GM12878 (cell line): Measurements from ENCODE around the gene ARL5A. TPM values are rescaled to one million over a fixed set of nuclear protein-coding genes. Genes with fewer than 3 reads are reported as not detected.

Experiments
- ATAC-seq: fragments of 200-7000 bp; cut with Tn5 transposase; 3 replicates; pipeline ENCODE4 v1.9.1; 2020; ENCODE audit warnings: mild to moderate bottlenecking, moderate library complexity
- BruUV-seq: library from RNA; stranded (reverse); fragments of 400-500 nt; replicated peaks from 2 replicates; lab custom pipeline; 2021; lab: Mats Ljungman, UMichigan
- CTCF ChIA-PET: fragments of 300-600 bp; sonication (Branson Sonifier 250); formaldehyde crosslinking; extraction: SDS; loops from one replicate; lab custom pipeline; 2021; ENCODE audit warnings: inconsistent platforms; lab: Yijun Ruan, JAX
- POLR2A ChIA-PET: fragments of 350-600 bp; formaldehyde crosslinking; extraction: SDS; loops from one replicate; lab custom pipeline; 2021; ENCODE audit warnings: inconsistent platforms; lab: Charles Lee
- RAD21 ChIA-PET: fragments of 300-600 bp; sonication (Branson Sonifier 250); formaldehyde crosslinking; loops from one replicate; lab custom pipeline; 2023; ENCODE audit warnings: antibody characterized with exemption; ENCODE audit not compliant: unreplicated experiment; lab: Charles Lee
- SMC1A ChIA-PET: fragments of 300-600 bp; sonication (Branson Sonifier 250); formaldehyde crosslinking; loops from one replicate; lab custom pipeline; 2023; ENCODE audit not compliant: unreplicated experiment, uncharacterized antibody; lab: Charles Lee
- DNase-seq: peaks from one replicate; pipeline ENCODE4 v3.0.0-alpha.2; 2011; ENCODE audit warnings: low read depth, low spot score
- FAIRE-seq: peaks from 3 replicates; lab custom pipeline; 2011; peaks lifted over from hg19 to GRCh38; lab: Jason Lieb, UNC
- H2AFZ ChIP-seq: 2 replicates; pipeline ENCODE4 v1.6.0; 2011; ENCODE audit warnings: low read depth, low read length, control low read depth; ENCODE audit not compliant: control insufficient read depth
- H3K27ac ChIP-seq: 2 replicates; pipeline ENCODE4 v1.5.1; 2011; ENCODE audit warnings: control low read depth; ENCODE audit not compliant: control insufficient read depth, insufficient read depth
- H3K27me3 ChIP-seq, 2 experiments: replicated peaks in 1 of 2; 2 replicates each; pipeline versions ENCODE4 v1.6.0 to v1.6.1; 2011; ENCODE audit warnings: low read length in 1 of 2; ENCODE audit not compliant: control insufficient read depth in 2 of 2, insufficient read depth in 2 of 2
- H3K36me3 ChIP-seq, 2 experiments: 2 replicates each; pipeline ENCODE4 v1.5.1; 2011; ENCODE audit warnings: low read length in 1 of 2; ENCODE audit not compliant: control insufficient read depth in 2 of 2, insufficient read depth in 2 of 2
- H3K4me1 ChIP-seq: 2 replicates; pipeline ENCODE4 v1.6.1; 2011; ENCODE audit warnings: mild to moderate bottlenecking, low read length, moderate library complexity, mixed read lengths; ENCODE audit not compliant: control insufficient read depth, insufficient read depth
- H3K4me2 ChIP-seq: 2 replicates; pipeline ENCODE4 v1.6.0; 2011; ENCODE audit warnings: control low read depth; ENCODE audit not compliant: control insufficient read depth, insufficient read depth
- H3K4me3 ChIP-seq: fragments of 200-600 bp; sonication (generic); 2 replicates; pipeline ENCODE4 v1.5.1; 2016
- H3K79me2 ChIP-seq: 2 replicates; pipeline ENCODE4 v1.6.0; 2011; ENCODE audit warnings: low read length; ENCODE audit not compliant: control insufficient read depth, insufficient read depth
- H3K9ac ChIP-seq: 2 replicates; pipeline ENCODE4 v1.8.0; 2011; ENCODE audit warnings: low read length, control low read depth, mixed read lengths; ENCODE audit not compliant: control insufficient read depth, insufficient read depth
- H3K9me3 ChIP-seq: replicated peaks from 3 replicates; pipeline ENCODE4 v1.5.1; 2011; ENCODE audit warnings: mild to moderate bottlenecking, low read length; ENCODE audit not compliant: control insufficient read depth, insufficient read depth
- H4K20me1 ChIP-seq: 2 replicates; pipeline ENCODE4 v1.6.0; 2011; ENCODE audit not compliant: control insufficient read depth, insufficient read depth
- ATF2 ChIP-seq: IDR thresholded peaks from 2 replicates; pipeline ENCODE4 v1.6.1; 2012; ENCODE audit warnings: low read length, inconsistent platforms
- BMI1 ChIP-seq: fragments of 450-650 bp; IDR thresholded peaks from 2 replicates; pipeline ENCODE4 v1.6.1; 2016; ENCODE audit warnings: mild to moderate bottlenecking, moderate library complexity, borderline replicate concordance
- CEBPB ChIP-seq, 2 experiments: fragments of 150-350 bp in 1 of 2; IDR thresholded peaks; 2 replicates each; pipeline ENCODE4 v1.6.1; 2012 to 2014; ENCODE audit warnings: low read depth in 2 of 2, low read length in 2 of 2, borderline replicate concordance in 1 of 2, inconsistent platforms in 1 of 2
- EED ChIP-seq: sonication (generic); IDR thresholded peaks from 2 replicates; pipeline ENCODE4 v1.6.1; 2016; ENCODE audit warnings: antibody characterized with exemption, low read depth
- MTA3 ChIP-seq: IDR thresholded peaks from 2 replicates; pipeline ENCODE4 v1.6.1; 2012; ENCODE audit warnings: low read length, inconsistent platforms, borderline replicate concordance
- RELB ChIP-seq: fragments of 450-650 bp; IDR thresholded peaks from 2 replicates; pipeline ENCODE4 v1.6.1; 2017; ENCODE audit warnings: low read depth, mild to moderate bottlenecking, moderate library complexity
- SREBF1 ChIP-seq: IDR thresholded peaks from 2 replicates; pipeline ENCODE4 v1.6.1; 2012; ENCODE audit warnings: mild to moderate bottlenecking, low read length
- ZBTB11 ChIP-seq: fragments of 450-650 bp; formaldehyde crosslinking; IDR thresholded peaks from 2 replicates; pipeline ENCODE4 v1.5.0; 2022; ENCODE audit warnings: mild to moderate bottlenecking, missing genetic modification characterization
- ZBTB40 ChIP-seq: fragments of 450-650 bp; IDR thresholded peaks from 2 replicates; pipeline ENCODE4 v1.6.1; 2016; ENCODE audit warnings: mild to moderate bottlenecking, moderate library complexity, borderline replicate concordance
- ZNF207 ChIP-seq: fragments of 450-650 bp; IDR thresholded peaks from 2 replicates; pipeline ENCODE4 v1.6.1; 2014; ENCODE audit warnings: antibody characterized with exemption, mild to moderate bottlenecking, borderline replicate concordance
- whole genome bisulfite sequencing: methylation state at CpG from one replicate; pipeline ENCODE4 v1.1.6; 2016; ENCODE audit warnings: low lambda C conversion rate; ENCODE audit not compliant: insufficient replicate concordance, insufficient coverage; ENCODE audit errors: missing lambda C conversion rate; 5-methylcytosine and 5-hydroxymethylcytosine counted together
- in situ Hi-C: fragments of 300-500 bp; cut with MboI; formaldehyde crosslinking; loops from 9 replicates; pipeline ENCODE4 v1.14.3; 2018; ENCODE audit warnings: mixed read lengths
- intact Hi-C: fragments of 100-400 bp; cut with micrococcal nuclease; formaldehyde crosslinking; loops from one replicate; pipeline ENCODE4 v1.14.2; 2022; ENCODE audit not compliant: unreplicated experiment
- polyA plus RNA-seq, 11 experiments: library from polyadenylated mRNA; depleted of rRNA in 4 of 11; unstranded in 6 of 11; stranded (reverse) in 5 of 11; fragments of >200 nt; fragmentation: Nextera tagmentation in 4 of 11; fragmentation: Illumina TruSeq in 1 of 11; extraction: Ambion mirVana in 4 of 11; extraction: Trizol in 1 of 11; gene quantifications; 1 replicate in 1 of 11; 2 replicates in 10 of 11; pipeline versions ENCODE4 v1.2.1 to v1.2.3, GENCODE V29; 2011 to 2016; ENCODE audit warnings: inconsistent platforms in 2 of 11, missing spikeins in 2 of 11, low read depth in 1 of 11
- total RNA-seq, 4 experiments: library from RNA; depleted of rRNA in 3 of 4; stranded (reverse); fragments of >200 nt in 3 of 4; fragmentation: Illumina TruSeq in 1 of 4; extraction: Trizol in 1 of 4; gene quantifications; 2 replicates each; pipeline versions ENCODE4 v1.2.1 to v1.2.3, GENCODE V29; 2013 to 2021

Gene ARL5A
- total and polyA plus RNA-seq, 10 of the 15 experiments (the other 5 are each of a cell fraction or from before 2014, with no cell fraction given) = 9.4 to 52.9 (median 32.0) TPM

- TF ChIP-seq ZBTB11 (no peak), SREBF1 (no peak), MTA3 (no peak), EED (no peak)
Observed at GRCh38 chr2:151830961-151831360, 2.7 kb upstream of the ARL5A start (continued).

- SMC1A ChIA-PET = interaction anchor here (0.5 to 1.7 kb wide), 3 partner anchors 11 to 38 kb away, joined by 3 to 7 read pairs (median 3); no protein-coding TSS in a partner anchor
- Histone ChIP-seq H2AFZ (peak overlapping the region; percentile 95), H3K4me1 (peaks cover 14% of the 10 kb centered on the region; the same call in 1 of the 2 replicates), H3K4me2 (peak overlapping the region; percentile 48), H3K36me3 (no peaks in the 10 kb centered on the region), H3K79me2 (peaks cover 43% of the 10 kb centered on the region), H3K9ac (peak overlapping the region; percentile 42), H3K9me3 (no peaks in the 10 kb centered on the region), H3K27ac (peak overlapping the region; percentile 64), H3K4me3 (peak overlapping the region; percentile 49; the same call in 1 of the 2 replicates), H4K20me1 (no peaks in the 10 kb centered on the region; the same call in 1 of the 2 replicates), H3K27me3 (no peaks in the 10 kb centered on the region)
- CTCF ChIA-PET = interaction anchor here (0.7 to 1.6 kb wide), 3 partner anchors 9 to 212 kb away, joined by 3 to 5 read pairs (median 3); no protein-coding TSS in a partner anchor
- in situ Hi-C loops = no loop called here
- RAD21 ChIA-PET = interaction anchor here (1.1 kb wide), 2 partner anchors 51 to 57 kb away, joined by 3 to 4 read pairs; no protein-coding TSS in a partner anchor
- POLR2A ChIA-PET = interaction anchor here (0.9 to 1.3 kb wide), 5 partner anchors 8 to 391 kb away, joined by 3 to 7 read pairs (median 4); no protein-coding TSS in a partner anchor
- intact Hi-C loops = loop anchor here (10.0 kb wide), 1 partner anchor 336 kb away; no protein-coding TSS in a partner anchor
- no peak for FAIRE-seq
- no peak for ATAC-seq
- no peak for DNase-seq
- 58% methylated on average over 5 of the region's 5 CpGs for WGBS
- BruUV-seq = no TSS peak
- TF ChIP-seq ZBTB40 (peak; percentile 53; the same call in 1 of the 2 replicates), ATF2 (no peak; the same call in 1 of the 2 replicates), RELB (peak; percentile 4; the same call in 1 of the 2 replicates), BMI1 (no peak), ZNF207 (0 out of 2 replicates have a peak, but pooled peaks have one; percentile 27), CEBPB (IDR thresholded peaks at IDR 0.05; ENCODE audit: borderline replicate concordance in 1 of 2, low read depth in 2 of 2, low read length in 2 of 2) (no peak)
Observed at GRCh38 chr2:151828890-151829324, 686 bp upstream of the ARL5A start.
